HCT116 (cell line): ENCODE data around the gene ANKRD6. TPM values are rescaled to one million over a fixed set of nuclear protein-coding genes. Genes with fewer than 3 reads are reported as not detected.

Source experiments
- ATAC-seq: fragments of 200-7000 bp; cut with Tn5 transposase; 2 replicates; pipeline ENCODE4 v1.9.1; 2020; ENCODE audit warnings: mild to moderate bottlenecking, moderate library complexity
- BruUV-seq: library from RNA; stranded (reverse); fragments of 400-500 nt; replicated peaks from 2 replicates; lab custom pipeline; 2021; lab: Mats Ljungman, UMichigan
- CTCF ChIA-PET: fragments of 300-600 bp; sonication (Branson Sonifier 250); formaldehyde crosslinking; loops from one replicate; lab custom pipeline; 2021; ENCODE audit warnings: antibody characterized with exemption; lab: Charles Lee
- POLR2A ChIA-PET: fragments of 300-600, 350-600 bp; sonication (Branson Sonifier 250); formaldehyde crosslinking; loops from one replicate; lab custom pipeline; 2021; ENCODE audit warnings: antibody characterized with exemption; lab: Charles Lee
- RAD21 ChIA-PET, 2 experiments: fragments of 300-600 bp; sonication (Branson Sonifier 250); formaldehyde crosslinking; loops; one replicate each; lab custom pipeline; 2023; ENCODE audit warnings: low total read pairs in 2 of 2; ENCODE audit not compliant: uncharacterized antibody in 2 of 2, unreplicated experiment in 2 of 2, low non-redundant PET in 1 of 2; lab: Charles Lee
- DNase-seq: peaks from one replicate; pipeline ENCODE4 v3.0.0-alpha.2; 2010; ENCODE audit warnings: low read depth, low spot score
- H2AFZ ChIP-seq: fragments of 200-600 bp; shearing (Covaris generic), sonication (generic); 2 replicates; pipeline ENCODE4 v1.6.1; 2017; ENCODE audit warnings: low read depth, mixed run types, mixed read lengths, antibody characterized with exemption, low read length; ENCODE audit not compliant: poor library complexity, severe bottlenecking
- H3K27ac ChIP-seq: 2 replicates; pipeline ENCODE4 v1.5.1; 2012; ENCODE audit warnings: low read depth, low read length
- H3K27me3 ChIP-seq: fragments of 200-600 bp; sonication (generic); 2 replicates; pipeline ENCODE4 v1.6.1; 2016; ENCODE audit warnings: mixed run types, low read length, mixed read lengths; ENCODE audit not compliant: insufficient read depth
- H3K36me3 ChIP-seq, 2 experiments: fragments of 200-500 bp in 1 of 2; fragments of 200-600 bp in 1 of 2; sonication (Bioruptor generic) in 1 of 2; sonication (generic) in 1 of 2; 2 replicates each; pipeline versions ENCODE4 v1.5.1 to v1.6.1; 2014 to 2016; ENCODE audit warnings: low read length in 2 of 2, inconsistent platforms in 1 of 2, mixed read lengths in 1 of 2, mixed run types in 1 of 2; ENCODE audit not compliant: insufficient read depth in 2 of 2, control insufficient read depth in 1 of 2
- H3K4me1 ChIP-seq, 2 experiments: fragments of 200-600 bp in 1 of 2; sonication (generic) in 1 of 2; 2 replicates each; pipeline versions ENCODE4 v1.5.1 to v1.6.1; 2012 to 2017; ENCODE audit warnings: low read length in 2 of 2, inconsistent platforms in 1 of 2, mild to moderate bottlenecking in 1 of 2, mixed read lengths in 1 of 2, mixed run types in 1 of 2, moderate library complexity in 1 of 2; ENCODE audit not compliant: insufficient read depth in 2 of 2, control insufficient read depth in 1 of 2
- H3K4me2 ChIP-seq: fragments of 200-600 bp; sonication (generic); 2 replicates; pipeline ENCODE4 v1.6.1; 2017; ENCODE audit warnings: mixed run types, low read length, mixed read lengths
- H3K4me3 ChIP-seq, 2 experiments: fragments of 200-600 bp in 1 of 2; sonication (generic) in 1 of 2; replicated peaks in 1 of 2; 2 replicates each; pipeline ENCODE4 v1.5.1; 2011 to 2016; ENCODE audit warnings: low read length in 2 of 2, control low read depth in 1 of 2, low read depth in 1 of 2, mild to moderate bottlenecking in 1 of 2, mixed read lengths in 1 of 2, mixed run types in 1 of 2
- H3K79me2 ChIP-seq: fragments of 200-600 bp; sonication (generic); 2 replicates; pipeline ENCODE4 v1.6.1; 2017; ENCODE audit warnings: mild to moderate bottlenecking, mixed run types, low read length, moderate library complexity, mixed read lengths; ENCODE audit not compliant: insufficient read depth
- H3K9ac ChIP-seq: fragments of 200-600 bp; sonication (generic); 2 replicates; pipeline ENCODE4 v1.6.1; 2016; ENCODE audit warnings: low read length, mixed read lengths
- H3K9me2 ChIP-seq: fragments of 200-600 bp; sonication (generic), shearing (Covaris generic); 2 replicates; pipeline ENCODE4 v1.6.1; 2017; ENCODE audit warnings: mixed run types, mild to moderate bottlenecking, moderate library complexity; ENCODE audit not compliant: insufficient read depth
- H3K9me3 ChIP-seq, 2 experiments: fragments of 200-500 bp in 1 of 2; fragments of 200-600 bp in 1 of 2; sonication (Bioruptor generic) in 1 of 2; sonication (generic) in 1 of 2; 2 replicates each; pipeline ENCODE4 v1.6.1; 2014 to 2017; ENCODE audit warnings: low read length in 2 of 2, mixed read lengths in 2 of 2, inconsistent platforms in 1 of 2, low read depth in 1 of 2, mild to moderate bottlenecking in 1 of 2, mixed run types in 1 of 2, moderate library complexity in 1 of 2; ENCODE audit not compliant: control insufficient read depth in 1 of 2, insufficient read depth in 1 of 2
- H4K20me1 ChIP-seq: fragments of 200-600 bp; sonication (generic), shearing (Covaris generic); 2 replicates; pipeline ENCODE4 v1.6.1; 2017; ENCODE audit warnings: mixed run types, mild to moderate bottlenecking, moderate library complexity; ENCODE audit not compliant: insufficient read depth
- ATF3 ChIP-seq: IDR thresholded peaks from 2 replicates; pipeline ENCODE4 v1.6.1; 2012
- CBX3 ChIP-seq: IDR thresholded peaks from 2 replicates; pipeline ENCODE4 v1.6.1; 2012; ENCODE audit warnings: low read depth
- CEBPB ChIP-seq: IDR thresholded peaks from 2 replicates; pipeline ENCODE4 v1.6.1; 2012; ENCODE audit warnings: low read depth
- CTCF ChIP-seq, 3 experiments: fragments of 200-600 bp in 1 of 3; sonication (generic) in 1 of 3; IDR thresholded peaks in 2 of 3; conservative IDR thresholded peaks in 1 of 3; 2 replicates each; pipeline ENCODE4 v1.5.1; 2012 to 2017; ENCODE audit warnings: low read depth in 2 of 3, low read length in 2 of 3, antibody characterized with exemption in 1 of 3, borderline replicate concordance in 1 of 3, control low read depth in 1 of 3, mild to moderate bottlenecking in 1 of 3, mixed read lengths in 1 of 3, mixed run types in 1 of 3, moderate library complexity in 1 of 3; ENCODE audit not compliant: insufficient read depth in 1 of 3
- EGR1 ChIP-seq: IDR thresholded peaks from 2 replicates; pipeline ENCODE4 v1.6.1; 2012; ENCODE audit warnings: low read depth
- ELF1 ChIP-seq: IDR thresholded peaks from 2 replicates; pipeline ENCODE4 v1.6.1; 2012; ENCODE audit warnings: low read depth, borderline replicate concordance
- EZH2 ChIP-seq: fragments of 200-600 bp; sonication (generic); IDR thresholded peaks from 2 replicates; pipeline ENCODE4 v1.6.1; 2017; ENCODE audit warnings: antibody characterized with exemption, mixed run types
- EZH2phosphoT487 ChIP-seq: fragments of 200-600 bp; IDR thresholded peaks from 2 replicates; pipeline ENCODE4 v1.6.1; 2018; ENCODE audit warnings: antibody characterized with exemption, borderline replicate concordance
- FOSL1 ChIP-seq: IDR thresholded peaks from 2 replicates; pipeline ENCODE4 v1.6.1; 2012; ENCODE audit warnings: low read depth
- JUND ChIP-seq: IDR thresholded peaks from 2 replicates; pipeline ENCODE4 v1.6.1; 2012
- MAX ChIP-seq: IDR thresholded peaks from 2 replicates; pipeline ENCODE4 v1.6.1; 2012
- POLR2A ChIP-seq: IDR thresholded peaks from 2 replicates; pipeline ENCODE4 v1.7.0; 2011; ENCODE audit warnings: borderline replicate concordance; ENCODE audit not compliant: insufficient read depth, insufficient read length; ENCODE audit errors: extremely low read depth
- POLR2AphosphoS5 ChIP-seq: IDR thresholded peaks from 2 replicates; pipeline ENCODE4 v1.6.1; 2011; ENCODE audit warnings: mild to moderate bottlenecking, low read depth, low read length, moderate library complexity
- SIN3A ChIP-seq: IDR thresholded peaks from 2 replicates; pipeline ENCODE4 v1.6.1; 2012; ENCODE audit warnings: low read depth
- SP1 ChIP-seq: IDR thresholded peaks from 2 replicates; pipeline ENCODE4 v1.6.1; 2012; ENCODE audit warnings: low read depth
- TCF7L2 ChIP-seq: IDR thresholded peaks from 2 replicates; pipeline ENCODE4 v1.7.0; 2011; ENCODE audit warnings: borderline replicate concordance, inconsistent platforms; ENCODE audit not compliant: insufficient read depth, insufficient read length; ENCODE audit errors: extremely low read depth
- YY1 ChIP-seq: IDR thresholded peaks from 2 replicates; pipeline ENCODE4 v1.6.1; 2011; ENCODE audit warnings: low read length, low read depth, moderate library complexity, mild to moderate bottlenecking; ENCODE audit not compliant: insufficient replicate concordance; ENCODE audit errors: extremely low read depth
- ZBTB33 ChIP-seq: IDR thresholded peaks from 2 replicates; pipeline ENCODE4 v1.6.1; 2011; ENCODE audit warnings: mild to moderate bottlenecking, low read length, moderate library complexity; ENCODE audit not compliant: insufficient replicate concordance; ENCODE audit errors: extremely low read depth
- ZFX ChIP-seq: fragments of 450-650 bp; IDR thresholded peaks from 2 replicates; pipeline ENCODE4 v1.6.1; 2017
- ZNF274 ChIP-seq: fragments of 200-500 bp; sonication (Bioruptor generic); IDR thresholded peaks from 2 replicates; pipeline ENCODE4 v1.6.1; 2014; ENCODE audit warnings: mild to moderate bottlenecking, low read depth, low read length, inconsistent platforms
- intact Hi-C: fragments of 100-400 bp; cut with micrococcal nuclease; formaldehyde crosslinking; loops from 2 replicates; pipeline ENCODE4 v1.10.0; 2022
- total RNA-seq: library from RNA; stranded (reverse); gene quantifications from one replicate; pipeline ENCODE4 v1.2.1, GENCODE V29; 2021; ENCODE audit not compliant: unreplicated experiment

Gene ANKRD6
- total RNA-seq, 1 experiment from 2014 or later, result 9.9 TPM

GRCh38 chr6:89525786-89526562 is 93.0 kb downstream of the ANKRD6 start:
- no peaks in the 10 kb centered on the region for H3K9me2 ChIP-seq
- H3K4me1 ChIP-seq, result no peaks in the 10 kb centered on the region
- DNase-seq (no peak), ATAC-seq (no peak)
- H2AFZ ChIP-seq, result no peak overlapping the region
- H3K36me3 ChIP-seq, result no peaks in the 10 kb centered on the region
- ChIA-PET CTCF (no interaction called here), RAD21 (no interaction called here), POLR2A (no interaction called here)
- H3K9me3 ChIP-seq, result no peaks in the 10 kb centered on the region
- intact Hi-C loops, result no loop called here
- H3K79me2 ChIP-seq, result no peaks in the 10 kb centered on the region
- no peak overlapping the region for H3K9ac ChIP-seq
- H3K27me3 ChIP-seq, result no peaks in the 10 kb centered on the region
- no peak overlapping the region for H3K4me3 ChIP-seq
- TF ChIP-seq JUND (no peak), EGR1 (no peak), YY1 (no peak), ZBTB33 (no peak), CTCF (IDR thresholded peaks at IDR 0.05 in 2 of 3, conservative IDR thresholded peaks at IDR 0.05 in 1 of 3; ENCODE audit: borderline replicate concordance in 1 of 3, insufficient read depth in 1 of 3, low read depth in 2 of 3, low read length in 2 of 3) (no peak), CEBPB (no peak), ZFX (no peak), FOSL1 (no peak), POLR2A (no peak), ATF3 (no peak), SP1 (no peak), CBX3 (no peak), ZNF274 (no peak), SIN3A (no peak), EZH2phosphoT487 (no peak), POLR2AphosphoS5 (no peak), ELF1 (no peak), TCF7L2 (no peak), MAX (no peak), EZH2 (no peak)
- H3K27ac ChIP-seq, result no peak overlapping the region
- H3K4me2 ChIP-seq, result no peak overlapping the region
- H4K20me1 ChIP-seq, result no peaks in the 10 kb centered on the region
- BruUV-seq, result no TSS peak
